Measurements from ENCODE around the gene TEAD2. TPM values are rescaled to one million over a fixed set of nuclear protein-coding genes. Genes with fewer than 3 reads are reported as not detected.
A peak's percentile ranks its signal among the peaks of the same experiment; 100 is the strongest.
"Not testable (repeated sequence)": the region's sequence is repeated elsewhere in the genome, so short reads cannot be mapped to it uniquely, and the experiment has no call there.

Gene TEAD2
- polyA plus RNA-seq, 3 donors = 86.1 to 89.1 (median 86.1) TPM

DNA sequence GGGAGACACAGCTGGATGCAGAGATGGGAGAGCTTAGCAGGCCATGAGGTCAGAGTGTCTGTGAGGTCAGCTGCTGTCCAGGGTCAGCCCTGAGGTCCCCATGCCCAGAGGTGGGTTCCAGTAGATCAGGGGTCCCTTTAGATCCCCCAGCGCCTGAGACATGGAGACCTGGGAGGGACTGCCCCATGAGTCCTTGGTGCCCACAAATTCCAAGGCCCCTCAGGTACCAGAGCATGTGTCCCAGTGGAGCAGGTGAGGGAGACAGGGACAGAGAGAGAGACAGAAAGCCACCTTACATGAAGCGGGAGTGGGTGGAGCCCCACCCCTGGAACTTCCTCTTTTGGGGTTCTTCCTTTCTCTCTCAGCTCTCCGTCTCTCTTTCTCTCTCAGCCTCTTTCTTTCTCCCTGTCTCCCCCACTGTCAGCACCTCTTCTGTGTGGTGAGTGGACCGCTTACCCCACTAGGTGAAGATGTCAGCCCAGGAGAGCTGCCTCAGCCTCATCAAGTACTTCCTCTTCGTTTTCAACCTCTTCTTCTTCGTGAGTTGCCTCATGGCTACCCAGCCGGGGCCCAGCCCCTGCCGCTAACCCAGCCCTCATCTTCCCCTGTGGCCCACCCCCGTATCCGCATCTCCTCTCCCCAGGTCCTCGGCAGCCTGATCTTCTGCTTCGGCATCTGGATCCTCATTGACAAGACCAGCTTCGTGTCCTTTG lies 27.0 kb downstream of the TEAD2 start, which contains the start of gene CD37:
Gene CD37, plus strand, starts transcription at position 336 of the 713 bp plus-strand sequence. Its CDS starts 135 bp downstream, at position 471.
- DNase-seq (ENCODE audit: low read depth in 3 of 3, low spot score in 2 of 3) = no peak

DNA sequence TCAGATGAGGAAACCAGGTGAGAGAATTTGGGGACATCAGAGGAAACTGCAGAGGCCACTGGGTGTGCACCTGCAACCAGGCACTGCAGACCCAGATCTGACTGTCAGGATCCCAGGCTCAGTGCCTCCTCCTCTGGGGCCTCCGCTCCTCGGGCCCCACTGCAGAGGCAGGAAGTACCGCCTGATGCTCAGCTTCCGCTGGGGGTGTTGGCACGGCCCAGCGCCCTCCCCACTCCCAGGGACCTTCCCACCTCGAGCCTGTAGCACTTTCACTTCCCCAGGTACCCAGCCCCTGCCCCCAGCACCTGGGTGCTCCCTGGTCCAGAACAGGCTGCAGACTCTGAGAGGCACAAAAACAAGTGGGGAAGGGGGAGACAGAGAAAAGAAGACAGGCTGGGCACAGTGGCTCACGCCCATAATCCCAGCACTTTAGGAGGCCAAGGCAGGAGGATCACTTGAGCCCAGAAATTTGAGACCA lies 28.4 kb downstream of the TEAD2 start:
- DNase-seq (ENCODE audit: low read depth in 3 of 3, low spot score in 2 of 3) = no peak

DNA sequence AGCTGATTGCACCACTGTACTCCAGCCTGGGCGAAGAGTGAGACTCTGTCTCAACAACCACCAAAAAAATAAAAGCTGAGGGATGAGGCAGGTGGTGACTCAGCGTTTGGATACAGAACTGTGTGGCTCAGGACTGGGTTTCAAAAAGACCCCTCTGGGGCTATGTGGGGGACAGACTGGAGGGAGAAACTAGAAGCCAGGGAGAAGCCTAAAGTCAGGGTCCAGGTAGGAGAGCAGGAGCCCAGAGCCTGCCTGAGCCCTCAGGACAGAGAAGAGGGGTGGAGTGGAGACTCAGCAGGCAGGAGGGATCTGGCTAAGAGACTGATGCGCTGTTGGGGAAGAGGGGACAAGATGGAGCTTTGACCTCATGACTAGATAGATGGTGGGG lies 28.8 kb downstream of the TEAD2 start:
- no peak for DNase-seq (ENCODE audit: low read depth in 3 of 3, low spot score in 2 of 3)

DNA sequence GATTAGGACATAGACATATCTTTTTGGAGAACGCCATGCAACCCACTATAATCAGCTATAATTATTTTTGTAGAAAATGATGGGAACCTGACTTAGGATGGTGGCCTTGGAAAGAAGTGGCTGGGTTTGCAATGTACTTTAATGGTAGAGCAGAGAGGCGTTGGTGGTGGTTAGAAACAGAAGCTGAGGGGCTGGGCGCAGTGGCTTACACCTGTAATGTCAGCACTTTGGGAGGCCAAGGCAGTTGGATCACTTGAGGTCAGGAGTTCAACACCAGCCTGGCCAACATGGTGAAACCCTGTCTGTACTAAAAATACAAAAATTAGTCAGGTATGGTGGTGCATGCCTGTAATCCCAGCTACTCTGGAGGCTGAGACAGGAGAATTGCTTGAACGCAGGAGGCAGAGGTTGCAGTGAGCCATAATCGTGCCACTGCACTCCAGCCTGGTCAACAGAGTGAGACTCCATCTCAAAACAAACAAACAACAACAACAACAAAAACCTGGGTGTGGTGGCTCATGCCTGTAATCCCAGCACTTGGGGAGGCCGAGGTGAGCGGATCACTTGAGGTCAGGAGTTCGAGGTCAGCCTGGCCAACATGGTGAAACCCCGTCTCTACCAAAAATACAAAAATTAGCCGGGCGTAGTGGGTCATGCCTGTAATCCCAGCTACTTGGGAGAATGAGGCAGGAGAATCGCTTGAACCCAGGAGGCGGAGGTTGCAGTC lies 29.4 kb downstream of the TEAD2 start:
- DNase-seq (ENCODE audit: low read depth in 3 of 3, low spot score in 2 of 3) = not testable (repeated sequence)

GRCh38 chr19:49331616-49332055 lies 30.6 kb downstream of the TEAD2 start:
- no peak for DNase-seq (ENCODE audit: low read depth in 3 of 3, low spot score in 2 of 3)

- not testable (repeated sequence) for DNase-seq (ENCODE audit: low read depth in 3 of 3, low spot score in 2 of 3)
Observed at GRCh38 chr19:49331187-49331586, 31.0 kb downstream of the TEAD2 start.

DNA sequence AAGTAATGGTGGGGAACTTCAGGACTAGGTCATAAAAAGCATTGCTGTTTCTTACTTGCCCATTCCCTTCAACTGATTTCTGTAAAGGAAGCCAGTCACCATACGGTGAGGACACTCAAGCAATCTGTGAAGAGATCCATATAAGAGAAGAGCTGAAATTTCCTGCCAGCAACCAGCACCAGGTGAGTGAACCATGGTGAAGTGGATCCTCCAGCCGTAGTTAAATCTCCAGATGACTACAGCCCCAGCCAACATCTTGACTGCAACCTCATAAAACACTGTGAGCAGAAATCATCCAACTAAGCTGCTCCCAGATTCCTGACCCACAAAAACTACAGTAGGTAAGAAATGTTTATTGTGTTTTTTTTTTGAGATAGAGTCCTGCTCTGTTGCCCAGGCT lies 33.5 kb downstream of the TEAD2 start:
- DNase-seq (ENCODE audit: low read depth in 3 of 3, low spot score in 2 of 3) = no peak

- no peak for DNase-seq (ENCODE audit: low read depth in 3 of 3, low spot score in 2 of 3)
Observed at GRCh38 chr19:49327878-49328544, 34.2 kb downstream of the TEAD2 start.

GRCh38 chr19:49326165-49326704 lies 36.0 kb downstream of the TEAD2 start:
- no peak for DNase-seq (ENCODE audit: low read depth in 3 of 3, low spot score in 2 of 3)

DNA sequence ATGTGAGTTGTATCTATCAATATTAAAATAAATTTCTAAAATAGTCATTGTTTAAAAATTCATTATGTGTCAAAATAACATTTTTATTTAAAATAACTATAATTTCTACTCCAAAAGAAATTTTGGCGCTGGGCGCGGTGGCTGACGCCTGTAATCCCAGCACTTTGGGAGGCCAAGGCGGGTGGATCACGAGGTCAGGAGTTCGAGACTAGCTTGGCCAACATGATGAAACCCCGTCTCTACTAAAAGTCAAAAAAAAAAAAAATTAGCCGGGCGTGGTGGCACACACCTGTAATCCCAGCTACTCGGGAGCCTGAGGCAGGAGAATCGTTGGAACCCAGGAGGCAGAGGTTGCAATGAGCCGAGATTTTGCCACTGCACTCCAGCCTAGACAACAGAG lies 36.5 kb downstream of the TEAD2 start:
- not testable (repeated sequence) for DNase-seq (ENCODE audit: low read depth in 3 of 3, low spot score in 2 of 3)

DNA sequence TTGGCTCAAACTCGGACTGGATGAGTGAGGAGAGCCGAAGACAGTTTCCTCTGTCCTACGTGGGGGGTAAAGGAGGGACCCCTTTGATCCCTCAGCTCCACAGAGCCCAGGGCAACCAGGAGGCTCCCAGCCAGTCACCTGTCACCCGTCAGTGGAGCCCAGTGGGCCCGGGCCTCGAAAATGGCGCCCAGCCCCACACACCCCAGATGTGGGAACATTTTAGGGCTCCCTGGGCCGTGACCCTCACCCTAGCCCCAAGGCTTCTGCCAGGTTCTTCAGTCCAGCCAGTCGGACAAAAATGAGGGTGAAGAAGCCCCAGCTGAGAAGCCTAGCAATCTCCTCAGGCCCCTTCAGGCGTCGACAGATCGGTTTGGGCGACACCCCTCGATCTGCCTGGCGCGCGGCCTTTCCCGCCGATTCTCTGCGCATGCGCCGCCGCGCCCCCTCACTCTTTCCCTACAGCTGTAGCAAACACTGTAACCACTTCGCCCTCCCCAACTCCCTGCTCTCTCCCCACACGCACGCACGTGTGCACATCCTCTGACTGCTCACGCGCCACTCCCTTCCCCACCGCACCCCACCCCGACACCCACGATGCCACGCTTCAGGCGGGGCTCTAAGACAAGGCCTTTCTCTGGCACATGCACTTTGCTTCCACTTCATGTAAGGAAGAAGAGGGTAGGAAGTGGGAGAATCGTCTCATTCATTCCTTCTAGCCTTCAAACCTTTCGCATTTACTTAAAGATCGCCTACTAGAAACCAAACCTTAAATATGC lies 37.2 kb downstream of the TEAD2 start, which contains the start of gene SLC6A16:
Gene SLC6A16, minus strand, starts transcription at position 391 of the 776 bp plus-strand sequence. CDS start 13,844 bp downstream, outside the sequence.
- DNase-seq (ENCODE audit: low read depth in 3 of 3, low spot score in 2 of 3) = no peak

GRCh38 chr19:49318296-49318695 lies 43.9 kb downstream of the TEAD2 start:
- DNase-seq (ENCODE audit: low read depth in 3 of 3, low spot score in 2 of 3) = no peak

DNA sequence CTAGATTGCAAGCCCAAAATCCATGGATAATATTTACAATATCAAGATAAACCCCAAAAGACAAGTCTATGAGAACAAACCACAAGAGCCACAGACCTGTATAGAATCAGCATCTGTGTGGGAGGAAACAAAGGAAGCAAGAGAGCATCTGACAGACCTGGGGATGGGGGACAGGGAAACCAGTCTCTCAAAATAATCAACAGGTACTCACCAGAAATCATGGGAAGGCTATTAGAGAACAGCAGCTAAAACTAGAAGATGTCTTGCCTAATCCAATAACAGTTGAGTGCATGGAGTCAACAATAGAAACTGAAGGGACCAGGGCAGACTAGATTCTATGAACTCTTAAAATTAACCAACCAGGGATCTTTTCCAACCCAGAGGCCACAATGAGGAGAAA lies 45.9 kb downstream of the TEAD2 start:
- DNase-seq (ENCODE audit: low read depth in 3 of 3, low spot score in 2 of 3) = no peak

GRCh38 chr19:49315111-49315510 lies 47.1 kb downstream of the TEAD2 start:
- no peak for DNase-seq (ENCODE audit: low read depth in 3 of 3, low spot score in 2 of 3)

- DNase-seq (ENCODE audit: low read depth in 3 of 3, low spot score in 2 of 3) = no peak
Observed at GRCh38 chr19:49309087-49309486, 53.1 kb downstream of the TEAD2 start.

DNA sequence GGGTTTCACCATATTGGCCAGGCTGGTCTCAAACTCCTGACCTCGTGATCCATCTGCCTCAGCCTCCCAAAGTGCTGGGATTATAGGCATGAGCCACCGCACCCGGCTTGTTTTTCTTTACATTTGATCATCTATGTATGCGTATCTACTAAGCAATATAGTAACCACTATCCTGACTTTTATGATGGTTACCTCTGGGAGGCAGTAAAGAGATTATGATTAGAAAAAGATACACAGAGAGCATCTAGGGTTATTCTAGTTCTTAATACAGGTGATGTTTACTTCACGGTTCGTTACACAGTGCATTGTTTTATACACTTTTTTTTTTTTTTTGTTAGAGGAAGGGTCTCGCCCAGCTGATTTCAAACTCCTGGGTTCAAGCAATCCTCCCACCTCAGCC lies 55.5 kb downstream of the TEAD2 start:
- not testable (repeated sequence) for DNase-seq (ENCODE audit: low read depth in 3 of 3, low spot score in 2 of 3)

DNA sequence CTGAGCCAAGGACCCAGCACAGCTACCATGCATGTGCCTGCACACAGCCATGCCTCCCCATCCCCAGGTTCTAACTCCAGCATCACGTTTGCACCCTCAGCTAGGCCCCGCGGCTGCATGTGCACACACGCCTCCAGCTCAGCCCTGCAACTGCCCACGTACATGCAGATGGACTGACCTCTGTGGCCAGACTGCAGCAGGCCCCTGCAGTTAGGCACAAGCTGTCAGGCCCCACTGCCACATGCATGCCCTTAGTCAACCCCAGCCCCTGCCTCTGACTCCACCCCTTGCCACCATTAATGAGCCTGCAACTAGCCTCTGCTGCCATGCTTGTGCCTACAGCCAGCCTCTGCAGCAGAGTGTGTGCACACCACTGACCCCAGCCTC lies 60.4 kb downstream of the TEAD2 start:
- no peak for DNase-seq (ENCODE audit: low read depth in 3 of 3, low spot score in 2 of 3)

DNA sequence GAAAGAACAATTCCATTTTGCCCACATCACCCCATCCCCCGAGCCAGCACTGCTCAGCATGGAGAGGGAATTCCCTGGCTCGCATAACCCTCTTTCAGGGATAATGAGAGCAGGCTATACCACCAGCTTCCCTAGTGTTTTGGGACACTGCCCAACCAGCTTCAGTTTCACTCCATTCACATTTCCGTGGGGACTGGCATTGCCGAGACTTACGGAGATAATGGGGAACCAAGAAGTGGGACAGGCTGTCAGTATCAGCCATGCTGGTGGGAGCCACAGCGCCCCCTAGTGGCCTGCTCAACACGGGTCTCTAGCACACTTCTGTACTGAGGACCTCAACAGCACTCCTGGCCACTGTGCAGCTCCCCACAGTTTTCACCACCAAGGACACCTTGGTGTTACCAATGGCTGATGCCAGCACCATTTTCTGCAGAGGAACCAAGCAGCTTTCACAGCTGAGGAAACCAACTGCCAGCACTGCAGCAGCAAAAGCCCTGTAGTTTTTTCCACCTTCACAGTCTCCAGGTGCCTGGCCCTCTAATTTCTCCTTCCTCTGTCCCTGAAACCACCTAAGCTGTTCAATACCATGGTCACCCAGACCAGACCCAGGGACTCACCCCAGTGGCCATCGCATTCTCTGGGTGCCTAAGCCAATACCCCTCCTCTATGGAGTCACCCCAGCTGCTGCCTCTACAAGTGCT lies 60.9 kb downstream of the TEAD2 start:
- DNase-seq (ENCODE audit: low read depth in 3 of 3, low spot score in 2 of 3) = peak; percentile 20 to 27 (median 21)

- DNase-seq (ENCODE audit: low read depth in 3 of 3, low spot score in 2 of 3) = not testable (repeated sequence)
Observed at GRCh38 chr19:49298653-49299052, 63.6 kb downstream of the TEAD2 start.

DNA sequence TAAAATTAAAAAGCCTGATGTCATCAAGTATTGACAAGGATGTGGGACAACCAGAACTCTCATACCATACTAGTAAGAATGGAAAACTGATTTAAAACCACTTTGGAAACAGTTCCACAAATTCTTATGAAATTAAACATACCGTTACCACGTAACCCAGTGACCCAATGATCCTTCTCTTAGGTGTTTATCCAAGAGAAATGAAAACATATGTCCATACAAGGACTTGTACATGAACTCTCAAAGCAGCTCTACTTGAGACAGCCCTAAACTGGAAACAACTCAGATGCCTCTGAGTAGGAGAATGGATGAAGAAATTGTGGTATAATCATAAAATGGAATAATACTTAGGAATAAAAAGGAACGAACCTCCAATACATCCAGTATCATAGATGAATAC lies 64.8 kb downstream of the TEAD2 start:
- no peak for DNase-seq (ENCODE audit: low read depth in 3 of 3, low spot score in 2 of 3)
